Measurements from ENCODE around the gene IFITM2.

DNA sequence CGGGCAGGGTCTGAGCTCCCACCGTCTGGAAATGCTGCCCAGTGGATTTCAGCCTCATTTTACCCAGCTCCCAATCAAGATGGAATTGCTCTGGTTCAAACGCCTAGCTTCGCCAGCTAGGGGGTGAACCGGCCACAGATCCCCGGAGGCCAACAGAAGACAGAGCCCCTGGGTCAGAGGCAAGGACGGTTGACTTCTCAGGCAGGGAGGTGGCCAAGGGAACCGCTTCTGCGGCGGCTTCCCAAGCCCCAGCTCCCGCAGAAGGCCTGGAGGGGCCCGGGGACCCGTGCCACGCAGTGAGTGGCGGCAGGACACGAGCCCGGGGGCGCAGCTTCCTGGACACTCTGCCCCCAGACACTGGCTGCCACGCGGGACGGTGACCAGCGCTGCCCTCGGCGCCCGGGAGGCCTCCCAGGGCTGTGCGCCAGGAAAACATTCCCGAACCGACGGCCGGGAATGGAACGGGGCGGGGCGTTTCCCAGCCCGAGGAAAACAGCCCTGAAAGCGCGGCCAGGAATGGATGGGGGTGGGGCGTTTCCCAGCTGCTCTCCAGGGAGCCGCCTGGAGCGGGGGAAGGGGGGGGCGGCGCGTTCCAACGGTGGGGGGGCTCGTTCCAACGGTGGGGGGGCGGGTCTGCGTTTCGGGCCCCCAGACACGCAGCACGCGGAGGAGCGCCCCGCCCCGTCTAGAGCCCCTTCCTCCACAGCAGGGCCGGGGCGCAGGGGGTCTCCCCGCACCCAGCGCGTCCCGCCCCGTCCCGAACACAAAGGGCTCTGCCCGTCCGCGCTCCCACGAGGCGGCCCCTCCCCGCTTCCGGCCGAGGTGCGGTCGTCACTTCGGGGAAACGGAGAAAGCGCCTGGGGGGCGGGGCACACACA lies 48.2 kb downstream of the IFITM2 start:
- TF ChIP-seq NR2F2 (IDR thresholded peaks at IDR 0.05), result peak; percentile 56
- peak; percentile 1 for TF ChIP-seq CTCF (IDR thresholded peaks at IDR 0.05; ENCODE audit: low read depth, low read length, missing input control)
- TF ChIP-seq GABPA (IDR thresholded peaks at IDR 0.05 in 1 of 2, conservative IDR thresholded peaks at IDR 0.05 in 1 of 2), result peak in 1 of 2 donors; percentile 42
- no peak for TF ChIP-seq JUND (IDR thresholded peaks at IDR 0.05)
- TF ChIP-seq ZBTB33 (IDR thresholded peaks at IDR 0.05), result no peak
- peak; percentile 26 for TF ChIP-seq YY1 (IDR thresholded peaks at IDR 0.05)
- peak; percentile 66 for TF ChIP-seq SP1 (IDR thresholded peaks at IDR 0.05)
- TF ChIP-seq, protein P1, sequence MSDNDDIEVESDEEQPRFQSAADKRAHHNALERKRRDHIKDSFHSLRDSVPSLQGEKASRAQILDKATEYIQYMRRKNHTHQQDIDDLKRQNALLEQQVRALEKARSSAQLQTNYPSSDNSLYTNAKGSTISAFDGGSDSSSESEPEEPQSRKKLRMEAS (IDR thresholded peaks at IDR 0.05), result peak; percentile 83

Data from liver (tissue), 3 donors.